B cell (primary cell): Measurements from ENCODE around the gene NPHP4. TPM values are rescaled to one million over a fixed set of nuclear protein-coding genes. Genes with fewer than 3 reads are reported as not detected.

Experiments
- ATAC-seq: fragments of 200-7000 bp; cut with Tn5 transposase; one replicate; pipeline ENCODE4 v1.10.0; 2021; ENCODE audit warnings: low read depth, mild to moderate bottlenecking, moderate number of reproducible peaks, moderate library complexity
- CTCF ChIA-PET: fragments of 350-600 bp; sonication (Branson Sonifier 250); formaldehyde crosslinking; loops from one replicate; lab custom pipeline; 2021; ENCODE audit warnings: antibody characterized with exemption, inconsistent platforms; lab: Charles Lee
- POLR2A ChIA-PET: fragments of 350-600 bp; sonication (Branson Sonifier 250); formaldehyde crosslinking; loops from one replicate; lab custom pipeline; 2021; ENCODE audit warnings: antibody characterized with exemption; lab: Charles Lee
- DNase-seq: peaks from one replicate; pipeline ENCODE4 v3.0.0; 2013
- H2AFZ ChIP-seq: 2 replicates; pipeline ENCODE4 v1.6.1; 2012; ENCODE audit warnings: mild to moderate bottlenecking, low read depth, low read length; ENCODE audit not compliant: insufficient read depth, poor library complexity, severe bottlenecking
- H3K27ac ChIP-seq, 2 donors: 1 replicate in 1 of 2; 2 replicates in 1 of 2; pipeline ENCODE4 v1.5.1; 2012 to 2013; ENCODE audit warnings: low read length in 2 of 2, mild to moderate bottlenecking in 2 of 2, moderate library complexity in 1 of 2
- H3K27me3 ChIP-seq, 4 experiments: fragments of 200-600 bp in 1 of 4; sonication (generic) in 1 of 4; replicated peaks in 1 of 4; 1 replicate in 2 of 4; 2 replicates in 2 of 4; pipeline versions ENCODE4 v1.6.1 to v1.7.0; 2013 to 2016; ENCODE audit warnings: low read length in 3 of 4, mild to moderate bottlenecking in 2 of 4, mixed read lengths in 1 of 4, moderate library complexity in 1 of 4; ENCODE audit not compliant: insufficient read depth in 4 of 4, control insufficient read depth in 3 of 4; ENCODE audit errors: control extremely low read depth in 1 of 4
- H3K36me3 ChIP-seq, 2 experiments: replicated peaks in 1 of 2; 1 replicate in 1 of 2; 2 replicates in 1 of 2; pipeline versions ENCODE4 v1.6.1 to v1.7.1; 2013; ENCODE audit warnings: low read length in 1 of 2; ENCODE audit not compliant: insufficient read depth in 2 of 2, control insufficient read depth in 1 of 2; ENCODE audit errors: control extremely low read depth in 1 of 2, extremely low read depth in 1 of 2
- H3K4me1 ChIP-seq, 2 donors: fragments of 200-600 bp in 1 of 2; sonication (generic) in 1 of 2; 1 replicate in 1 of 2; 2 replicates in 1 of 2; pipeline versions ENCODE4 v1.5.1 to v1.6.1; 2013 to 2017; ENCODE audit warnings: low read length in 2 of 2; ENCODE audit not compliant: control insufficient read depth in 2 of 2, insufficient read depth in 2 of 2
- H3K4me2 ChIP-seq: replicated peaks from 2 replicates; pipeline ENCODE3; 2012; ENCODE audit warnings: mild to moderate bottlenecking, low read depth, low read length; ENCODE audit not compliant: poor library complexity, severe bottlenecking
- H3K4me3 ChIP-seq, 5 experiments: fragments of 200-600 bp in 1 of 5; sonication (generic) in 1 of 5; 1 replicate in 3 of 5; 2 replicates in 2 of 5; pipeline versions ENCODE4 v1.5.1 to v1.7.0; 2011 to 2016; ENCODE audit warnings: low read length in 4 of 5, mild to moderate bottlenecking in 4 of 5, low read depth in 2 of 5, control low read depth in 1 of 5, moderate library complexity in 1 of 5; ENCODE audit not compliant: insufficient read depth in 1 of 5; ENCODE audit errors: control extremely low read depth in 1 of 5, extremely low read depth in 1 of 5
- H3K79me2 ChIP-seq: fragments of 200-600 bp; sonication (generic); one replicate; pipeline ENCODE4 v1.6.0; 2016; ENCODE audit warnings: low read length; ENCODE audit not compliant: control insufficient read depth, insufficient read depth
- H3K9ac ChIP-seq: fragments of 200-600 bp; sonication (generic); 2 replicates; pipeline ENCODE4 v1.6.1; 2017; ENCODE audit warnings: mild to moderate bottlenecking, low read length, moderate library complexity
- H3K9me3 ChIP-seq, 3 donors: one replicate each; pipeline versions ENCODE4 v1.6.1 to v1.7.1; 2013; ENCODE audit warnings: low read length in 2 of 3; ENCODE audit not compliant: control insufficient read depth in 2 of 3, insufficient read depth in 1 of 3; ENCODE audit errors: control extremely low read depth in 1 of 3
- H4K20me1 ChIP-seq: 2 replicates; pipeline ENCODE4 v1.6.0; 2012; ENCODE audit warnings: mild to moderate bottlenecking, low read length; ENCODE audit not compliant: insufficient read depth, control insufficient read depth, poor library complexity, severe bottlenecking
- H3K27ac Mint-ChIP-seq: one replicate; pipeline ENCODE4 v1.8.0; 2021; ENCODE audit warnings: mixed read lengths
- H3K27me3 Mint-ChIP-seq: one replicate; pipeline ENCODE4 v1.8.0; 2021; ENCODE audit warnings: mixed read lengths
- H3K4me1 Mint-ChIP-seq: one replicate; pipeline ENCODE4 v1.8.0; 2021; ENCODE audit warnings: mixed read lengths
- H3K4me3 Mint-ChIP-seq: one replicate; pipeline ENCODE4 v1.8.0; 2021; ENCODE audit warnings: mixed read lengths
- H3K9me3 Mint-ChIP-seq: one replicate; pipeline ENCODE4 v1.8.0; 2022; ENCODE audit warnings: mixed read lengths; ENCODE audit not compliant: insufficient read depth
- EZH2 ChIP-seq: IDR thresholded peaks from 2 replicates; pipeline ENCODE4 v1.6.1; 2012; ENCODE audit warnings: borderline replicate concordance, low read depth, mild to moderate bottlenecking, moderate library complexity, low read length; ENCODE audit not compliant: insufficient read depth, poor library complexity, severe bottlenecking
- WGBS: methylation state at CpG from one replicate; pipeline ENCODE4 v1.1.5; 2013; ENCODE audit warnings: missing lambda C conversion rate; ENCODE audit not compliant: insufficient coverage; 5-methylcytosine and 5-hydroxymethylcytosine counted together
- intact Hi-C: fragments of 100-400 bp; cut with micrococcal nuclease; formaldehyde crosslinking; loops from one replicate; pipeline ENCODE4 v1.10.0; 2022
- polyA plus RNA-seq: library from polyadenylated mRNA; depleted of rRNA; stranded (reverse); fragments of >200 nt; gene quantifications from 2 replicates; pipeline ENCODE4 v1.2.3, GENCODE V29; 2012
- total RNA-seq, 2 donors: library from RNA; stranded (reverse); fragments of 120-200 nt in 1 of 2; gene quantifications; 1 replicate in 1 of 2; 2 replicates in 1 of 2; pipeline versions ENCODE4 v1.2.3 to v1.2.4, GENCODE V29; 2013 to 2022
- TF ChIP-seq, protein P1 (sequence below): fragments of 200-600 bp; IDR thresholded peaks from one replicate; pipeline ENCODE4 v1.8.0; 2022; ENCODE audit warnings: antibody characterized with exemption, mild to moderate bottlenecking

NPHP4 gene
- total and polyA plus RNA-seq, 2 donors (not counting 1 experiment from before 2014, with no cell fraction given) = 6.5 to 14.8 TPM

DNA sequence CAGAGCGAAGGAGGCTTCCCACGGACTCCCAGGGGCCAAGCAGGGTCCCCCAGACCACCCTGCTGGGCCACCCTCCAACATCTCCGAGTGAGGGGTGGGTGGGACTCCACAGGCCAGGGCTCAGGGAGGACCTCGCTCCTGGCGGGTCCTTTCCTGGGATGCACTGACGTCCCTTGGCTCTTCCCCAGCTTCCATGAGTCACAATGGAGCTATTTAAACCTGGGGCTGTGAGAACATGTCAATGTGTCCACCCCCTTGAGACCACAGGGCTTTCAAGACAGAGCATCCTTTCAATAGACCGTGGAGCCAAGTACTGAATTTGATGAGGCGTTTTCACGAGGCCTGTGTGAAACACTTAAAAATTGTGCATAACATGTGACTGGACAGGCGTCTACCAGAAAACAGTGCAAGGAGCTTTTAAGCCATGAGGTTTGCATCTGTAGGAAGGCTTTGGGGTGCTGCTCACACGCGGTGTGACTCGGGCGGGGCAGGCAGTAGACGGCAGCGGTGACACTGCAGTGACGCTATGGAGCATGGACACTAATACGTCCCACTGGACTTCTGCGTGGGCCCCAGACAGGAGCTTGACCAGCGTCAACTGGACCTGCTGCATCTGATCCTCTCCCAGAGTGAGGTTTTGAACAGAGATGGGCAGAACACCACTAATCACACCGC lies 24.1 kb upstream of the NPHP4 start:
- Mint-ChIP-seq H3K9me3 (no peaks in the 10 kb centered on the region), H3K4me3 (no peak overlapping the region), H3K27ac (no peak overlapping the region), H3K27me3 (no peaks in the 10 kb centered on the region), H3K4me1 (peaks cover 18% of the 10 kb centered on the region)
- Histone ChIP-seq H3K9me3 (no peaks in the 10 kb centered on the region), H3K4me1 (peaks cover 6 to 7% of the 10 kb centered on the region in 2 donors), H2AFZ (no peak overlapping the region), H3K79me2 (no peaks in the 10 kb centered on the region), H4K20me1 (no peaks in the 10 kb centered on the region), H3K27ac (no peak overlapping the region), H3K4me3 (no peak overlapping the region), H3K9ac (no peak overlapping the region), H3K36me3 (peaks cover 0 to 4% of the 10 kb centered on the region in 2 experiments), H3K4me2 (no peak overlapping the region), H3K27me3 (no peaks in the 10 kb centered on the region)
- ChIA-PET CTCF (interaction anchor here (2.0 kb wide), 1 partner anchor 10 kb away, joined by 5 read pairs; no protein-coding TSS in a partner anchor), POLR2A (no interaction called here)
- 95% methylated on average over 21 of the region's 21 CpGs for WGBS
- no peak for DNase-seq
- intact Hi-C loops = no loop called here
- TF ChIP-seq, protein P1, sequence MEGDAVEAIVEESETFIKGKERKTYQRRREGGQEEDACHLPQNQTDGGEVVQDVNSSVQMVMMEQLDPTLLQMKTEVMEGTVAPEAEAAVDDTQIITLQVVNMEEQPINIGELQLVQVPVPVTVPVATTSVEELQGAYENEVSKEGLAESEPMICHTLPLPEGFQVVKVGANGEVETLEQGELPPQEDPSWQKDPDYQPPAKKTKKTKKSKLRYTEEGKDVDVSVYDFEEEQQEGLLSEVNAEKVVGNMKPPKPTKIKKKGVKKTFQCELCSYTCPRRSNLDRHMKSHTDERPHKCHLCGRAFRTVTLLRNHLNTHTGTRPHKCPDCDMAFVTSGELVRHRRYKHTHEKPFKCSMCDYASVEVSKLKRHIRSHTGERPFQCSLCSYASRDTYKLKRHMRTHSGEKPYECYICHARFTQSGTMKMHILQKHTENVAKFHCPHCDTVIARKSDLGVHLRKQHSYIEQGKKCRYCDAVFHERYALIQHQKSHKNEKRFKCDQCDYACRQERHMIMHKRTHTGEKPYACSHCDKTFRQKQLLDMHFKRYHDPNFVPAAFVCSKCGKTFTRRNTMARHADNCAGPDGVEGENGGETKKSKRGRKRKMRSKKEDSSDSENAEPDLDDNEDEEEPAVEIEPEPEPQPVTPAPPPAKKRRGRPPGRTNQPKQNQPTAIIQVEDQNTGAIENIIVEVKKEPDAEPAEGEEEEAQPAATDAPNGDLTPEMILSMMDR = no peak
- TF ChIP-seq EZH2 = no peak
- ATAC-seq = no peak
